H9 (cell line): ENCODE results near the gene NOLC1. TPM values are rescaled to one million over a fixed set of nuclear protein-coding genes. Genes with fewer than 3 reads are reported as not detected.

Experiments used
- DNase-seq: peaks from one replicate; pipeline ENCODE4 v3.0.0-alpha.2; 2017
- H2AFZ ChIP-seq: one replicate; pipeline ENCODE4 v1.6.1; 2013; ENCODE audit warnings: mild to moderate bottlenecking, low read length, control low read depth, moderate library complexity
- H2AK5ac ChIP-seq: 2 replicates; pipeline ENCODE4 v1.6.1; 2013; ENCODE audit warnings: low read length, control low read depth, mixed read lengths; ENCODE audit not compliant: insufficient read length
- H2BK120ac ChIP-seq: one replicate; pipeline ENCODE4 v1.6.1; 2013; ENCODE audit warnings: low read depth, mild to moderate bottlenecking, low read length, control low read depth, inconsistent platforms; ENCODE audit not compliant: poor library complexity, severe bottlenecking
- H2BK12ac ChIP-seq: 2 replicates; pipeline ENCODE4 v1.6.1; 2013; ENCODE audit warnings: low read length, control low read depth, mixed read lengths, low read depth; ENCODE audit not compliant: insufficient read length
- H2BK15ac ChIP-seq: 2 replicates; pipeline ENCODE4 v1.6.1; 2013; ENCODE audit warnings: low read depth, low read length, control low read depth
- H2BK20ac ChIP-seq: one replicate; pipeline ENCODE4 v1.6.1; 2013; ENCODE audit warnings: low read depth, mild to moderate bottlenecking, low read length, control low read depth, inconsistent platforms; ENCODE audit not compliant: poor library complexity, severe bottlenecking
- H2BK5ac ChIP-seq: 2 replicates; pipeline ENCODE4 v1.6.1; 2013; ENCODE audit warnings: low read length, control low read depth, mixed read lengths; ENCODE audit not compliant: insufficient read length
- H3K14ac ChIP-seq: 2 replicates; pipeline ENCODE4 v1.6.1; 2013; ENCODE audit warnings: low read length, control low read depth; ENCODE audit not compliant: insufficient read depth
- H3K18ac ChIP-seq: 2 replicates; pipeline ENCODE4 v1.6.1; 2013; ENCODE audit warnings: low read depth, mild to moderate bottlenecking, mixed read lengths, low read length, control low read depth; ENCODE audit not compliant: insufficient read length
- H3K23ac ChIP-seq: 2 replicates; pipeline ENCODE4 v1.6.1; 2013; ENCODE audit warnings: low read length, control low read depth, mixed read lengths, low read depth; ENCODE audit not compliant: insufficient read length
- H3K23me2 ChIP-seq: 2 replicates; pipeline ENCODE4 v1.6.1; 2013; ENCODE audit warnings: low read depth, mild to moderate bottlenecking, mixed read lengths, low read length, control low read depth; ENCODE audit not compliant: insufficient read length, poor library complexity, severe bottlenecking
- H3K27ac ChIP-seq: 2 replicates; pipeline ENCODE4 v1.5.1; 2013; ENCODE audit warnings: low read length, control low read depth, mixed read lengths, low read depth; ENCODE audit not compliant: insufficient read length
- H3K27me3 ChIP-seq: 2 replicates; pipeline ENCODE4 v1.6.1; 2013; ENCODE audit warnings: low read length, control low read depth, inconsistent platforms; ENCODE audit not compliant: insufficient read depth
- H3K4ac ChIP-seq: 2 replicates; pipeline ENCODE4 v1.6.1; 2013; ENCODE audit warnings: low read depth, mild to moderate bottlenecking, control low read depth, inconsistent platforms, low read length, moderate library complexity
- H3K4me1 ChIP-seq: 2 replicates; pipeline ENCODE4 v1.6.1; 2013; ENCODE audit warnings: low read length, control low read depth, inconsistent platforms; ENCODE audit not compliant: insufficient read depth
- H3K4me2 ChIP-seq: 2 replicates; pipeline ENCODE4 v1.6.1; 2013; ENCODE audit warnings: low read length, control low read depth, mixed read lengths; ENCODE audit not compliant: insufficient read length, insufficient read depth
- H3K56ac ChIP-seq: 2 replicates; pipeline ENCODE4 v1.6.1; 2013; ENCODE audit warnings: low read depth, mild to moderate bottlenecking, mixed read lengths, low read length, control low read depth; ENCODE audit not compliant: insufficient read length
- H3K79me1 ChIP-seq: 2 replicates; pipeline ENCODE4 v1.6.1; 2013; ENCODE audit warnings: low read depth, mild to moderate bottlenecking, moderate library complexity, low read length, control low read depth, inconsistent platforms; ENCODE audit not compliant: insufficient read depth, poor library complexity, severe bottlenecking
- H3K79me2 ChIP-seq: 2 replicates; pipeline ENCODE4 v1.6.1; 2013; ENCODE audit warnings: low read length, control low read depth, inconsistent platforms; ENCODE audit not compliant: insufficient read depth
- H3K9ac ChIP-seq: 2 replicates; pipeline ENCODE4 v1.6.1; 2013; ENCODE audit warnings: low read length, control low read depth, mixed read lengths; ENCODE audit not compliant: insufficient read length; ENCODE audit errors: extremely low read depth
- H3K9me3 ChIP-seq: one replicate; pipeline ENCODE4 v1.6.1; 2013; ENCODE audit warnings: low read depth, low read length, inconsistent platforms; ENCODE audit not compliant: control insufficient read depth
- H3T11ph ChIP-seq: one replicate; pipeline ENCODE4 v1.6.1; 2013; ENCODE audit warnings: mild to moderate bottlenecking, low read length, control low read depth, inconsistent platforms
- H4K20me1 ChIP-seq: one replicate; pipeline ENCODE4 v1.6.1; 2013; ENCODE audit not compliant: control insufficient read depth, insufficient read length, insufficient read depth
- H4K5ac ChIP-seq: 2 replicates; pipeline ENCODE4 v1.6.1; 2013; ENCODE audit warnings: low read depth, mild to moderate bottlenecking, mixed read lengths, low read length, control low read depth; ENCODE audit not compliant: insufficient read length
- H4K8ac ChIP-seq: replicated peaks from 2 replicates; pipeline ENCODE4 v1.6.1; 2013; ENCODE audit warnings: low read length, control low read depth, mixed read lengths, low read depth; ENCODE audit not compliant: insufficient read length
- H4K91ac ChIP-seq: 2 replicates; pipeline ENCODE4 v1.6.1; 2013; ENCODE audit warnings: low read depth, mild to moderate bottlenecking, moderate library complexity, mixed read lengths, low read length, control low read depth; ENCODE audit not compliant: insufficient read length
- H3K27ac Mint-ChIP-seq, 3 experiments: 2 replicates in 2 of 3; 3 replicates in 1 of 3; pipeline ENCODE4 v1.8.0; 2020 to 2021; ENCODE audit warnings: mixed read lengths in 3 of 3, mild to moderate bottlenecking in 1 of 3, moderate library complexity in 1 of 3
- H3K27me3 Mint-ChIP-seq: 2 replicates; pipeline ENCODE4 v1.8.0; 2021; ENCODE audit warnings: low read depth, mild to moderate bottlenecking, moderate library complexity, mixed read lengths
- H3K36me3 Mint-ChIP-seq, 3 experiments: 2 replicates in 2 of 3; 3 replicates in 1 of 3; pipeline ENCODE4 v1.8.0; 2020 to 2021; ENCODE audit warnings: low read depth in 3 of 3, mixed read lengths in 3 of 3; ENCODE audit not compliant: insufficient read depth in 1 of 3
- H3K4me1 Mint-ChIP-seq, 2 experiments: 2 replicates each; pipeline ENCODE4 v1.8.0; 2020; ENCODE audit warnings: mixed read lengths in 2 of 2
- H3K4me3 Mint-ChIP-seq, 2 experiments: 2 replicates in 1 of 2; 3 replicates in 1 of 2; pipeline ENCODE4 v1.8.0; 2020 to 2021; ENCODE audit warnings: mild to moderate bottlenecking in 2 of 2, mixed read lengths in 2 of 2, moderate library complexity in 1 of 2
- H3K9me3 Mint-ChIP-seq, 2 experiments: 2 replicates in 1 of 2; 3 replicates in 1 of 2; pipeline ENCODE4 v1.8.0; 2020; ENCODE audit warnings: mild to moderate bottlenecking in 2 of 2, mixed read lengths in 2 of 2, moderate library complexity in 1 of 2
- CTCF ChIP-seq: fragments of 200-600 bp; sonication (generic); conservative IDR thresholded peaks from 3 replicates; pipeline ENCODE4 v1.8.0; 2021; ENCODE audit warnings: antibody characterized with exemption, mild to moderate bottlenecking
- WGBS: extraction: QIAGEN DNeasy Blood & Tissue Kit; methylation state at CpG from one replicate; pipeline ENCODE4 v1.1.7; 2013; ENCODE audit warnings: missing lambda C conversion rate, low lambda C conversion rate, mixed read lengths; ENCODE audit not compliant: insufficient read length; ENCODE audit errors: extremely low coverage; 5-methylcytosine and 5-hydroxymethylcytosine counted together
- total RNA-seq: library from RNA; stranded (reverse); gene quantifications from 2 replicates; pipeline ENCODE4 v1.2.1, GENCODE V29; 2021

The NOLC1 gene
- total RNA-seq, 1 experiment from 2014 or later: 171 TPM

- no peak for DNase-seq
- no peaks in the 10 kb centered on the region for H3K27me3 Mint-ChIP-seq
- H4K5ac ChIP-seq: no peak overlapping the region
- no peak overlapping the region for H2BK120ac ChIP-seq
- no peak overlapping the region for H3K56ac ChIP-seq
- peaks cover 19% of the 10 kb centered on the region for H3K4me1 ChIP-seq
- H3T11ph ChIP-seq: no peak overlapping the region
- no peak overlapping the region for H4K8ac ChIP-seq
- no peak overlapping the region for H2AFZ ChIP-seq
- H3K27ac Mint-ChIP-seq: peak overlapping the region; percentile 49 to 90 (median 86); a peak in 6 of 7 replicates
- H2BK12ac ChIP-seq: no peak overlapping the region
- H3K9me3 Mint-ChIP-seq: no peaks in the 10 kb centered on the region
- TF ChIP-seq CTCF: no peak
- H3K27ac ChIP-seq: no peak overlapping the region
- peaks cover 52 to 58% of the 10 kb centered on the region in 2 experiments for H3K4me1 Mint-ChIP-seq
- H3K79me1 ChIP-seq: peaks cover 8% of the 10 kb centered on the region
- no peak overlapping the region for H4K91ac ChIP-seq
- no peaks in the 10 kb centered on the region for H3K27me3 ChIP-seq
- H3K9me3 ChIP-seq: no peaks in the 10 kb centered on the region
- peaks cover 30 to 38% (median 37%) of the 10 kb centered on the region in 3 experiments for H3K36me3 Mint-ChIP-seq
- WGBS: no CpG with 5 or more reads among the region's 7 CpGs
- peaks cover 32% of the 10 kb centered on the region; the same call in 1 of the 2 replicates for H3K79me2 ChIP-seq
- no peak overlapping the region for H2BK5ac ChIP-seq
- peaks cover 14% of the 10 kb centered on the region for H3K23me2 ChIP-seq
- no peak overlapping the region for H3K18ac ChIP-seq
- H3K9ac ChIP-seq: peak overlapping the region; percentile 77
- peaks cover 3% of the 10 kb centered on the region for H4K20me1 ChIP-seq
- H2BK20ac ChIP-seq: no peak overlapping the region
- peak overlapping the region; percentile 85 to 91 for H3K4me3 Mint-ChIP-seq
- no peak overlapping the region for H3K4ac ChIP-seq
- peak overlapping the region; percentile 82 for H3K4me2 ChIP-seq
- H2AK5ac ChIP-seq: no peak overlapping the region
- no peak overlapping the region; the same call in 1 of the 2 replicates for H3K14ac ChIP-seq
- H2BK15ac ChIP-seq: no peak overlapping the region
- no peak overlapping the region for H3K23ac ChIP-seq
Observed at GRCh38 chr10:102113261-102113955, 38.8 kb upstream of the NOLC1 start.
